ENCODE results near the gene HES5.

The HES5 gene

GRCh38 chr1:2499986-2500596, 30.0 kb downstream of the HES5 start:
- DNase-seq = peak; percentile 25 to 30

GRCh38 chr1:2499260-2499659, 30.8 kb downstream of the HES5 start:
- no peak for DNase-seq

- no peak for DNase-seq
These were observed 31.4 kb downstream of the HES5 start for GRCh38 chr1:2498648-2499047.

- DNase-seq = no peak
These were observed 32.2 kb downstream of the HES5 start for GRCh38 chr1:2497891-2498290.

GRCh38 chr1:2496746-2497145, 33.3 kb downstream of the HES5 start:
- DNase-seq = no peak

GRCh38 chr1:2496087-2496622, 33.9 kb downstream of the HES5 start:
- DNase-seq = peak; percentile 51 to 66

GRCh38 chr1:2495546-2495945, 34.5 kb downstream of the HES5 start:
- DNase-seq = no peak

- DNase-seq = no peak
These were observed 35.0 kb downstream of the HES5 start for GRCh38 chr1:2495026-2495425.

- no peak for DNase-seq
These were observed 35.8 kb downstream of the HES5 start for GRCh38 chr1:2494323-2494693.

GRCh38 chr1:2493691-2494322, 36.3 kb downstream of the HES5 start:
- DNase-seq = peak; percentile 27 to 33

GRCh38 chr1:2493218-2493617, 36.8 kb downstream of the HES5 start:
- no peak for DNase-seq

GRCh38 chr1:2492091-2492490, 38.0 kb downstream of the HES5 start:
- DNase-seq = no peak

GRCh38 chr1:2489615-2490014, 40.4 kb downstream of the HES5 start:
- no peak for DNase-seq

GRCh38 chr1:2488688-2489087, 41.4 kb downstream of the HES5 start:
- DNase-seq = no peak

- DNase-seq = no peak
These were observed 43.5 kb downstream of the HES5 start for GRCh38 chr1:2486558-2486957.

GRCh38 chr1:2486041-2486440, 44.0 kb downstream of the HES5 start:
- DNase-seq = no peak

- DNase-seq = no peak
These were observed 46.1 kb downstream of the HES5 start for GRCh38 chr1:2483970-2484369.

- DNase-seq = no peak
These were observed 47.0 kb downstream of the HES5 start for GRCh38 chr1:2483026-2483425.

- DNase-seq = no peak
These were observed 47.5 kb downstream of the HES5 start for GRCh38 chr1:2482588-2482987.

GRCh38 chr1:2481885-2482284, 48.2 kb downstream of the HES5 start:
- DNase-seq = no peak

GRCh38 chr1:2480986-2481364, 49.1 kb downstream of the HES5 start:
- no peak for DNase-seq

GRCh38 chr1:2480236-2480985, 49.7 kb downstream of the HES5 start:
- no peak for DNase-seq

- no peak for DNase-seq
These were observed 50.4 kb downstream of the HES5 start for GRCh38 chr1:2479618-2480017.

GRCh38 chr1:2479186-2479585, 50.9 kb downstream of the HES5 start:
- DNase-seq = no peak
